DND-41 (cell line): ENCODE results near the gene EPHB3.

ENCODE experiments used
- ATAC-seq: fragments of 200-7000 bp; cut with Tn5 transposase; 3 replicates; pipeline ENCODE4 v1.9.1; 2021; ENCODE audit warnings: low read depth; ENCODE audit not compliant: insufficient read depth
- DNase-seq: peaks from one replicate; pipeline ENCODE4 v3.0.0-alpha.2; 2020
- H2AFZ ChIP-seq: 2 replicates; pipeline ENCODE4 v1.6.0; 2012; ENCODE audit warnings: low read depth, low read length
- H3K27ac ChIP-seq: 2 replicates; pipeline ENCODE4 v1.5.1; 2012; ENCODE audit warnings: low read length, inconsistent platforms
- H3K27me3 ChIP-seq: fragments of 200-600 bp; sonication (generic); 2 replicates; pipeline ENCODE4 v1.6.0; 2012; ENCODE audit warnings: low read length, mild to moderate bottlenecking, inconsistent platforms; ENCODE audit not compliant: insufficient read depth, poor library complexity
- H3K36me3 ChIP-seq: 2 replicates; pipeline ENCODE4 v1.5.1; 2012; ENCODE audit warnings: low read length, inconsistent platforms; ENCODE audit not compliant: insufficient read depth
- H3K4me1 ChIP-seq: 2 replicates; pipeline ENCODE4 v1.5.1; 2012; ENCODE audit warnings: mild to moderate bottlenecking, low read length; ENCODE audit not compliant: insufficient read depth
- H3K4me2 ChIP-seq: 2 replicates; pipeline ENCODE4 v1.6.0; 2012; ENCODE audit warnings: mild to moderate bottlenecking, moderate library complexity, low read length, inconsistent platforms; ENCODE audit not compliant: insufficient read depth
- H3K4me3 ChIP-seq, 2 experiments: fragments of 200-600 bp in 1 of 2; shearing (Covaris generic) in 1 of 2; 2 replicates each; pipeline ENCODE4 v1.5.1; 2012 to 2016; ENCODE audit warnings: inconsistent platforms in 2 of 2, low read length in 2 of 2, mild to moderate bottlenecking in 2 of 2, low read depth in 1 of 2, moderate library complexity in 1 of 2
- H3K79me2 ChIP-seq: 2 replicates; pipeline ENCODE4 v1.6.0; 2012; ENCODE audit warnings: low read length, inconsistent platforms; ENCODE audit not compliant: insufficient read depth
- H3K9ac ChIP-seq: 2 replicates; pipeline ENCODE4 v1.6.0; 2012; ENCODE audit warnings: low read depth, mild to moderate bottlenecking, inconsistent platforms, low read length, moderate library complexity
- H3K9me3 ChIP-seq: 2 replicates; pipeline ENCODE4 v1.5.1; 2012; ENCODE audit warnings: low read length, moderate library complexity, mild to moderate bottlenecking, inconsistent platforms; ENCODE audit not compliant: insufficient read depth, severe bottlenecking
- H4K20me1 ChIP-seq: 2 replicates; pipeline ENCODE4 v1.6.0; 2012; ENCODE audit warnings: low read length; ENCODE audit not compliant: insufficient read depth
- CTCF ChIP-seq: IDR thresholded peaks from 2 replicates; pipeline ENCODE4 v1.5.1; 2012; ENCODE audit warnings: borderline replicate concordance, low read length, moderate library complexity, mild to moderate bottlenecking; ENCODE audit not compliant: poor library complexity, severe bottlenecking; ENCODE audit errors: extremely low read depth
- EZH2 ChIP-seq: IDR thresholded peaks from 3 replicates; pipeline ENCODE4 v1.6.1; 2012; ENCODE audit warnings: borderline replicate concordance, low read depth, mild to moderate bottlenecking, moderate library complexity, low read length, inconsistent platforms; ENCODE audit not compliant: severe bottlenecking

EPHB3 gene

GRCh38 chr3:184532940-184533732, 28.4 kb upstream of the EPHB3 start:
- no peak overlapping the region for H3K27ac ChIP-seq
- TF ChIP-seq CTCF (no peak), EZH2 (no peak)
- no peak overlapping the region for H3K4me2 ChIP-seq
- peaks cover 9% of the 10 kb centered on the region for H3K27me3 ChIP-seq
- H3K4me1 ChIP-seq: no peaks in the 10 kb centered on the region
- no peaks in the 10 kb centered on the region for H3K36me3 ChIP-seq
- no peaks in the 10 kb centered on the region for H3K9me3 ChIP-seq
- no peak for ATAC-seq
- no peak overlapping the region for H3K9ac ChIP-seq
- DNase-seq: no peak
- H3K79me2 ChIP-seq: no peaks in the 10 kb centered on the region
- H3K4me3 ChIP-seq: no peak overlapping the region
- no peak overlapping the region for H2AFZ ChIP-seq
- H4K20me1 ChIP-seq: no peaks in the 10 kb centered on the region

GRCh38 chr3:184537885-184538665, 23.5 kb upstream of the EPHB3 start:
- TF ChIP-seq CTCF (no peak), EZH2 (no peak)

GRCh38 chr3:184538666-184539431, 22.7 kb upstream of the EPHB3 start:
- ATAC-seq: no peak
- H3K9ac ChIP-seq: no peak overlapping the region

More at GRCh38 chr3:184537885-184538665, 23.5 kb upstream of the EPHB3 start:
- DNase-seq: no peak
- no peak overlapping the region for H3K4me2 ChIP-seq
- H4K20me1 ChIP-seq: no peaks in the 10 kb centered on the region
- no peaks in the 10 kb centered on the region for H3K79me2 ChIP-seq
- H2AFZ ChIP-seq: no peak overlapping the region
- ATAC-seq: no peak
- H3K27ac ChIP-seq: no peak overlapping the region
- no peaks in the 10 kb centered on the region for H3K4me1 ChIP-seq
- no peak overlapping the region for H3K9ac ChIP-seq
- H3K27me3 ChIP-seq: peaks cover 25% of the 10 kb centered on the region
- H3K4me3 ChIP-seq: no peak overlapping the region
- no peaks in the 10 kb centered on the region for H3K9me3 ChIP-seq
- no peaks in the 10 kb centered on the region for H3K36me3 ChIP-seq

More at GRCh38 chr3:184538666-184539431, 22.7 kb upstream of the EPHB3 start:
- H4K20me1 ChIP-seq: no peaks in the 10 kb centered on the region
- H3K4me1 ChIP-seq: peaks cover 3% of the 10 kb centered on the region
- no peak overlapping the region for H3K4me3 ChIP-seq
- no peak for DNase-seq
- no peaks in the 10 kb centered on the region for H3K79me2 ChIP-seq
- H2AFZ ChIP-seq: no peak overlapping the region
- TF ChIP-seq CTCF (no peak), EZH2 (no peak)
- no peaks in the 10 kb centered on the region for H3K36me3 ChIP-seq
- no peaks in the 10 kb centered on the region for H3K9me3 ChIP-seq
- H3K27me3 ChIP-seq: peaks cover 30% of the 10 kb centered on the region
- H3K27ac ChIP-seq: no peak overlapping the region
- H3K4me2 ChIP-seq: no peak overlapping the region
